ENCODE data around the gene GPR31. TPM values are rescaled to one million over a fixed set of nuclear protein-coding genes. Genes with fewer than 3 reads are reported as not detected.

The GPR31 gene
- total and polyA plus RNA-seq, 2 donors (not counting 1 experiment from before 2014, with no cell fraction given): not detected

GRCh38 chr6:167113047-167113754, 44.6 kb downstream of the GPR31 start:
- H2AFZ ChIP-seq (ENCODE audit: insufficient read depth, low read depth, low read length, poor library complexity, severe bottlenecking): no peak overlapping the region
- no peaks in the 10 kb centered on the region for H4K20me1 ChIP-seq (ENCODE audit: control insufficient read depth, insufficient read depth, low read length, poor library complexity, severe bottlenecking)
- peak overlapping the region; percentile 84 for H3K4me3 Mint-ChIP-seq
- H3K79me2 ChIP-seq (ENCODE audit: control insufficient read depth, insufficient read depth, low read length): peaks cover 83% of the 10 kb centered on the region
- peak overlapping the region; percentile 98 to 100 for H3K27ac ChIP-seq (ENCODE audit: low read length in 2 of 2)
- H3K36me3 ChIP-seq (replicated peaks in 1 of 2; ENCODE audit: control extremely low read depth in 1 of 2, control insufficient read depth in 1 of 2, extremely low read depth in 1 of 2, insufficient read depth in 2 of 2, low read length in 1 of 2): peaks cover 0 to 14% of the 10 kb centered on the region in 2 experiments
- H3K27me3 ChIP-seq (replicated peaks in 1 of 4; ENCODE audit: control extremely low read depth in 1 of 4, control insufficient read depth in 3 of 4, insufficient read depth in 4 of 4, low read length in 3 of 4): no peaks in the 10 kb centered on the region
- peak overlapping the region; percentile 96 for H3K27ac Mint-ChIP-seq
- H3K9me3 ChIP-seq (ENCODE audit: control extremely low read depth in 1 of 3, control insufficient read depth in 2 of 3, insufficient read depth in 1 of 3, low read length in 2 of 3): no peaks in the 10 kb centered on the region
- H3K9ac ChIP-seq (ENCODE audit: low read length): peak overlapping the region; percentile 74
- DNase-seq (peak; percentile 94), ATAC-seq (ENCODE audit: low read depth) (peak; percentile 52)
- 11% methylated on average over 2 of the region's 8 CpGs for WGBS (ENCODE audit: insufficient coverage)
- H3K9me3 Mint-ChIP-seq (ENCODE audit: insufficient read depth): no peaks in the 10 kb centered on the region
- POLR2A ChIA-PET: interaction anchor here (0.6 to 14.2 kb wide), 14 partner anchors 10 to 190 kb away, joined by 3 to 432 read pairs (median 4); partner anchors contain the start of genes CCR6, CEP43 and RNASET2
- peaks cover 84 to 94% of the 10 kb centered on the region in 2 donors for H3K4me1 ChIP-seq (ENCODE audit: control insufficient read depth in 2 of 2, insufficient read depth in 2 of 2, low read length in 2 of 2)
- peaks cover 91% of the 10 kb centered on the region for H3K4me1 Mint-ChIP-seq
- TF ChIP-seq EZH2 (IDR thresholded peaks at IDR 0.05; ENCODE audit: borderline replicate concordance, insufficient read depth, low read depth, low read length, poor library complexity, severe bottlenecking) (no peak), CTCF (IDR thresholded peaks at IDR 0.05) (no peak)
- peak overlapping the region; percentile 46 to 77 (median 61) for H3K4me3 ChIP-seq (ENCODE audit: control extremely low read depth in 1 of 5, extremely low read depth in 1 of 5, insufficient read depth in 1 of 5, low read depth in 2 of 5, low read length in 4 of 5)
- no peaks in the 10 kb centered on the region for H3K27me3 Mint-ChIP-seq
- intact Hi-C loops (cut with micrococcal nuclease): loop anchor here (1.0 kb wide), 4 partner anchors 10 to 34 kb away; no protein-coding TSS in a partner anchor
- CTCF ChIA-PET: interaction anchor here (0.7 to 22.6 kb wide), 14 partner anchors 10 to 486 kb away, joined by 3 to 437 read pairs (median 5); partner anchors contain the start of gene CCR6
- H3K4me2 ChIP-seq (replicated peaks; ENCODE audit: low read depth, low read length, poor library complexity, severe bottlenecking): peak overlapping the region; percentile 88

GRCh38 chr6:167112421-167112820, 45.4 kb downstream of the GPR31 start:
- ChIA-PET CTCF (interaction anchor here (0.7 to 22.6 kb wide), 12 partner anchors 10 to 156 kb away, joined by 3 to 437 read pairs (median 4); partner anchors contain the start of gene CCR6), POLR2A (interaction anchor here (0.6 to 14.2 kb wide), 9 partner anchors 9 to 189 kb away, joined by 3 to 432 read pairs (median 11); partner anchors contain the start of genes CCR6 and RNASET2)
- peaks cover 91% of the 10 kb centered on the region for H3K4me1 Mint-ChIP-seq
- DNase-seq (peak; percentile 44), ATAC-seq (ENCODE audit: low read depth) (no peak)
- peak overlapping the region; percentile 96 for H3K27ac Mint-ChIP-seq
- Histone ChIP-seq H3K4me3 (ENCODE audit: control extremely low read depth in 1 of 5, extremely low read depth in 1 of 5, insufficient read depth in 1 of 5, low read depth in 2 of 5, low read length in 4 of 5) (peak overlapping the region; percentile 32 to 77 (median 61)), H3K9ac (ENCODE audit: low read length) (peak overlapping the region; percentile 74), H4K20me1 (ENCODE audit: control insufficient read depth, insufficient read depth, low read length, poor library complexity, severe bottlenecking) (no peaks in the 10 kb centered on the region), H3K4me2 (replicated peaks; ENCODE audit: low read depth, low read length, poor library complexity, severe bottlenecking) (peak overlapping the region; percentile 88), H3K79me2 (ENCODE audit: control insufficient read depth, insufficient read depth, low read length) (peaks cover 83% of the 10 kb centered on the region), H3K27ac (ENCODE audit: low read length in 2 of 2) (peak overlapping the region; percentile 98 to 100), H3K4me1 (ENCODE audit: control insufficient read depth in 2 of 2, insufficient read depth in 2 of 2, low read length in 2 of 2) (peaks cover 84 to 94% of the 10 kb centered on the region in 2 donors), H3K27me3 (replicated peaks in 1 of 4; ENCODE audit: control extremely low read depth in 1 of 4, control insufficient read depth in 3 of 4, insufficient read depth in 4 of 4, low read length in 3 of 4) (no peaks in the 10 kb centered on the region), H2AFZ (ENCODE audit: insufficient read depth, low read depth, low read length, poor library complexity, severe bottlenecking) (no peak overlapping the region), H3K36me3 (replicated peaks in 1 of 2; ENCODE audit: control extremely low read depth in 1 of 2, control insufficient read depth in 1 of 2, extremely low read depth in 1 of 2, insufficient read depth in 2 of 2, low read length in 1 of 2) (peaks cover 0 to 14% of the 10 kb centered on the region in 2 experiments), H3K9me3 (ENCODE audit: control extremely low read depth in 1 of 3, control insufficient read depth in 2 of 3, insufficient read depth in 1 of 3, low read length in 2 of 3) (no peaks in the 10 kb centered on the region)
- intact Hi-C loops (cut with micrococcal nuclease): no loop called here
- no peaks in the 10 kb centered on the region for H3K9me3 Mint-ChIP-seq (ENCODE audit: insufficient read depth)
- peak overlapping the region; percentile 84 for H3K4me3 Mint-ChIP-seq
- TF ChIP-seq CTCF (IDR thresholded peaks at IDR 0.05): no peak
- TF ChIP-seq EZH2 (IDR thresholded peaks at IDR 0.05; ENCODE audit: borderline replicate concordance, insufficient read depth, low read depth, low read length, poor library complexity, severe bottlenecking): no peak
- no peaks in the 10 kb centered on the region for H3K27me3 Mint-ChIP-seq
- WGBS (ENCODE audit: insufficient coverage): 30% methylated on average over 5 of the region's 8 CpGs
